WI38 (cell line): Measurements from ENCODE around the gene SRSF11.
A peak's percentile ranks its signal among the peaks of the same experiment; 100 is the strongest.

Experiments
- H3K4me3 ChIP-seq: 2 replicates; pipeline ENCODE4 v1.5.1; 2011; ENCODE audit warnings: low read depth, mild to moderate bottlenecking, control low read depth, low read length
- CTCF ChIP-seq: IDR thresholded peaks from 2 replicates; pipeline ENCODE4 v1.5.1; 2012; ENCODE audit warnings: low read depth, mild to moderate bottlenecking, control low read depth, low read length

The SRSF11 gene

GRCh38 chr1:70207492-70207891, 13.7 kb upstream of the SRSF11 start:
- no peak for TF ChIP-seq CTCF
- no peak overlapping the region; the same call in 1 of the 2 replicates for H3K4me3 ChIP-seq

DNA sequence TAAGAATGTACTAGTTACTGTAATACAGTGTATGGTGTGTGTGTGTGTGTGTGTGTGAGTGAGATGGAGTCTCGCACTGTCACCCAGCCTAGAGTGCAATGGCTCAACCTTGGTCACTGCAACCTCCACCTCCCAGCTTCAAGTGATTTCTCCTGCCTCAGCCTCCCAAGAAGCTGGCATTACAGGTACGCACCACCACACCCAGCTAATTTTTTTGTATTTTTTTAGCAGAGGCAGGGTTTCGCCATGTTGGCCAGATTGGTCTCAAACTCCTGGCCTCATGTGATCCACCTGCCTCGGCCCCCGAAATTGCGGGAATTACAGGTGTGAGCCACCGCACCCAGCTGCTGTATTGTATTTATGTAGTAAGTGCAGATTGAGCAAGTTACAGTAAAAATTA, 12.9 kb upstream of the SRSF11 start:
- H3K4me3 ChIP-seq = no peak overlapping the region
- no peak for TF ChIP-seq CTCF

GRCh38 chr1:70210820-70211219, 10.4 kb upstream of the SRSF11 start:
- no peak overlapping the region for H3K4me3 ChIP-seq
- TF ChIP-seq CTCF = no peak

DNA sequence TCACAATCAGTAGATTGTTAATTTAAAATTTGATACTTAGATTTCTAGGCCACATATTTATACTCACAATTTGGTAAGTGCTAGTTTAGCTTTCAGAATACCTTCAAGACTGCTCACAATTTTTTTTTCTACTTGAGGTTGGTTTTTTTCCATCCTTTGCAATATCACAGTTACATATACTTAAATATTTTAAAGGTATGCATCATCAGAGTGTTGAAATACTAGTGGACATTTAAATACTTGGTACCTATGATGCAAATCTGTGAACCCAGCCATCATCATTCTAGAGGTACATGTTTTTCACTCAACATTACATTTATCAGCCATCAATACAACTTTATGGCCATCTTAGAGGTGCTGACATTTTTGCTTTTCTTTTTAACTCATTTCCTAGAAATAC, 9.6 kb upstream of the SRSF11 start:
- TF ChIP-seq CTCF = no peak
- H3K4me3 ChIP-seq = no peak overlapping the region

GRCh38 chr1:70220015-70220414, 1.2 kb upstream of the SRSF11 start:
- TF ChIP-seq CTCF = no peak
- no peak overlapping the region for H3K4me3 ChIP-seq

GRCh38 chr1:70220517-70221237, 503 bp upstream of the SRSF11 start:
- H3K4me3 ChIP-seq = peak overlapping the region; percentile 83
- no peak for TF ChIP-seq CTCF

DNA sequence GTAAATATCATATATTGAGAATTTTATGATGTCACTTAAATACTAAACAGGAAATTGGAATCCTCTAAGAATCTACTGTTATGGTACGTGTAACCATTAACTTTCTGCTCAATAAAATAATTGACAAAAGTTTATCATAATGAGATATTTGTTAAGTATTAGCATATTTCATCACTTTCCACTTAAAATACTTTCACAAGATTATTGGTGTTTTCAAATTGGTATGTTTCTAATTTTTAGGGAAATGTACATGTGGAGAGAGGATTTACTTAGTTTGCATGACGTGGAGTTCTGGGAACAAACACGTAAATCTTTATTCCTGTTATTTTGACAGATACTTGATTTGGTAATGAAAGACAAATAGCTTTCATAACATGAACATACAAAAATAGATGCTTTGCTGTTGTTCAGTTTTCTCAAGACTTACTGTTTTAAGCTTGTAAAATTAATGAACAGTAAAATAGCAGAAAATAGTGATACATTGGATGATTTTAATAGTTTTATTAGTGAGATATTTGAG, 1.6 kb downstream of the SRSF11 start:
- TF ChIP-seq CTCF = no peak
- peak overlapping the region; percentile 83 for H3K4me3 ChIP-seq
